HepG2 (cell line): ENCODE data around the gene MVB12A. TPM values are rescaled to one million over a fixed set of nuclear protein-coding genes. Genes with fewer than 3 reads are reported as not detected.

Experiments
- ADNP ChIP-seq: sonication (generic); formaldehyde crosslinking; IDR thresholded peaks from 2 replicates; pipeline ENCODE4 v1.4.0; 2020; ENCODE audit warnings: missing genetic modification reagents
- DR1 ChIP-seq: sonication (generic); formaldehyde crosslinking; IDR thresholded peaks from 2 replicates; pipeline ENCODE4 v1.8.0; 2021; ENCODE audit warnings: mild to moderate bottlenecking, missing genetic modification reagents, inconsistent platforms
- FOXJ3 ChIP-seq: sonication (generic); formaldehyde crosslinking; IDR thresholded peaks from 2 replicates; pipeline ENCODE4 v1.4.0; 2020; ENCODE audit warnings: missing genetic modification reagents, mild to moderate bottlenecking, borderline replicate concordance
- GTF3A ChIP-seq: sonication (generic); formaldehyde crosslinking; conservative IDR thresholded peaks from 2 replicates; pipeline ENCODE4 v1.4.0; 2020; ENCODE audit warnings: mild to moderate bottlenecking, missing genetic modification reagents
- KDM1A ChIP-seq: IDR thresholded peaks from 2 replicates; pipeline ENCODE4 v1.6.1; 2016; ENCODE audit warnings: missing compliant biosample characterization
- NBN ChIP-seq: fragments of 450-650 bp; conservative IDR thresholded peaks from 2 replicates; pipeline ENCODE4 v1.6.1; 2017
- RFXANK ChIP-seq: IDR thresholded peaks from 2 replicates; pipeline ENCODE4 v1.6.1; 2016
- RXRA ChIP-seq: sonication (generic); formaldehyde crosslinking; IDR thresholded peaks from 2 replicates; pipeline ENCODE4 v1.5.1; 2020; ENCODE audit warnings: missing genetic modification reagents
- SALL2 ChIP-seq: sonication (generic); formaldehyde crosslinking; IDR thresholded peaks from 2 replicates; pipeline ENCODE4 v1.8.1; 2023; ENCODE audit warnings: mild to moderate bottlenecking, missing genetic modification reagents, inconsistent platforms
- SIX4 ChIP-seq: sonication (generic); formaldehyde crosslinking; IDR thresholded peaks from 2 replicates; pipeline ENCODE4 v1.4.0; 2020; ENCODE audit warnings: missing genetic modification reagents
- SP5 ChIP-seq: IDR thresholded peaks from 2 replicates; pipeline ENCODE4 v1.6.1; 2016; ENCODE audit warnings: low read depth, borderline replicate concordance
- SPEN ChIP-seq: sonication (generic); formaldehyde crosslinking; IDR thresholded peaks from 2 replicates; pipeline ENCODE4 v1.5.1; 2020; ENCODE audit warnings: low read depth, mild to moderate bottlenecking, missing genetic modification reagents
- TBX3 ChIP-seq: fragments of 450-650 bp; IDR thresholded peaks from 2 replicates; pipeline ENCODE4 v1.6.1; 2017; ENCODE audit warnings: antibody characterized with exemption, mild to moderate bottlenecking, inconsistent platforms, borderline replicate concordance
- ZBTB20 ChIP-seq: sonication (generic); formaldehyde crosslinking; IDR thresholded peaks from 2 replicates; pipeline ENCODE4 v1.8.1; 2023; ENCODE audit warnings: missing genetic modification reagents, low read depth, mild to moderate bottlenecking, borderline replicate concordance
- polyA plus RNA-seq, 8 experiments: library from polyadenylated mRNA; depleted of rRNA in 3 of 8; stranded (reverse) in 7 of 8; unstranded in 1 of 8; fragments of >200 nt; fragmentation: Illumina TruSeq in 4 of 8; extraction: Trizol in 4 of 8; gene quantifications; 2 replicates each; pipeline versions ENCODE4 v1.2.1 to v1.2.3, GENCODE V29; 2011 to 2016; ENCODE audit warnings: low read depth in 4 of 8, missing spikeins in 1 of 8, mixed read lengths in 1 of 8; ENCODE audit not compliant: insufficient read depth in 1 of 8
- total RNA-seq, 5 experiments: library from RNA; depleted of rRNA; stranded (reverse); fragments of >200 nt; fragmentation: Illumina TruSeq; extraction: Trizol; gene quantifications; 2 replicates each; pipeline ENCODE4 v1.2.3, GENCODE V29; 2016; ENCODE audit warnings: low read depth in 1 of 5
- TF ChIP-seq, protein P1 (sequence below): sonication (generic); formaldehyde crosslinking; IDR thresholded peaks from 2 replicates; pipeline ENCODE4 v1.5.0; 2020; ENCODE audit warnings: mild to moderate bottlenecking, missing genetic modification reagents
- TF ChIP-seq, protein P2 (sequence below): sonication (generic); formaldehyde crosslinking; IDR thresholded peaks from 2 replicates; pipeline ENCODE4 v1.4.0; 2020; ENCODE audit warnings: missing genetic modification reagents
- TF ChIP-seq, protein P3 (sequence below): sonication (generic); formaldehyde crosslinking; IDR thresholded peaks from 2 replicates; pipeline ENCODE4 v1.9.0; 2022; ENCODE audit warnings: missing genetic modification reagents, mild to moderate bottlenecking, borderline replicate concordance
- TF ChIP-seq, protein P4 (sequence below): sonication (generic); formaldehyde crosslinking; IDR thresholded peaks from 2 replicates; pipeline ENCODE4 v1.4.0; 2020; ENCODE audit warnings: missing genetic modification reagents, borderline replicate concordance
- TF ChIP-seq, protein P5 (sequence below): sonication (generic); formaldehyde crosslinking; IDR thresholded peaks from 2 replicates; pipeline ENCODE4 v1.9.0; 2021; ENCODE audit warnings: missing genetic modification reagents, borderline replicate concordance

The MVB12A gene
- total and polyA plus RNA-seq, 2 of the 13 experiments (the other 11 are each of a cell fraction or from before 2014, with no cell fraction given) = 35.7 to 36.1 TPM

DNA sequence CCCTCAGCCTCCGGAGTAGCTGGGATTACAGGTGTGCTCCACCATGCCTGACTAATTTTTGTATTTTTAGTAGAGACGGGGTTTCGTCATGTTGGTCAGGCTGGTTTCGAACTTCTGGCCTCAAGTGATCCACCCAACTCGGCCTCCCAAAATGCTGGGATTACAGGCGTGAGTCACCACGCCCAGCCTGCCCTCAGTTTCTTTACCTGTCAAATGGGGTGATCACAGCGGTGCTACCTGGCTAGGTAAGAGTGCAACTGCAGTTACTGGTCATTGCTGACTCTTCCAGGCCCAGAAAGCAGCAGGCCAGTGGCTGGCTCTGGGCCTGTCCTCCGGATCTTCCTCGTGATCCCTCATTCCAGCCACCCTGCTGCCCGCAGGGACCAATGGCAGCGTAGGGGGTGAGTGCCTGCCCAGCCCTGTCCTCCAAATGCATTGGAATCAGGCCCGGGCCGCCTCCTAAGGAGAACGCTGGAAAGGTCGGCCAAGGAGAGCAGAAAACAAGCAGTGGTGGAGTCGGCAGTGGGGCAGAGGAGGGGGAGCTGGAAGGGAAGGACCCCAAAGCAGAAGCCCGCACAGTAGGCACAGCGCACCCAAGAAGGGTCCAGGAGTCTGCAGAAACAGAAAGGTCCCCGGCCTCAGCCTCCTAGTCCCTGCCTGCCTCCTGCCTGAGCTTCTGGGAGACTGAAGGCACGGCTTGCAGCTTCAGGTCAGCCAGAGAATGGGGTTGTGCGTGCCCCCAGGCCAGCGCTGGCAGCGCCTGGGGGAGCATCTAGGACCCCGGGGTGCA is 48.6 kb downstream of the MVB12A start (continued):
- TF ChIP-seq, protein P1, sequence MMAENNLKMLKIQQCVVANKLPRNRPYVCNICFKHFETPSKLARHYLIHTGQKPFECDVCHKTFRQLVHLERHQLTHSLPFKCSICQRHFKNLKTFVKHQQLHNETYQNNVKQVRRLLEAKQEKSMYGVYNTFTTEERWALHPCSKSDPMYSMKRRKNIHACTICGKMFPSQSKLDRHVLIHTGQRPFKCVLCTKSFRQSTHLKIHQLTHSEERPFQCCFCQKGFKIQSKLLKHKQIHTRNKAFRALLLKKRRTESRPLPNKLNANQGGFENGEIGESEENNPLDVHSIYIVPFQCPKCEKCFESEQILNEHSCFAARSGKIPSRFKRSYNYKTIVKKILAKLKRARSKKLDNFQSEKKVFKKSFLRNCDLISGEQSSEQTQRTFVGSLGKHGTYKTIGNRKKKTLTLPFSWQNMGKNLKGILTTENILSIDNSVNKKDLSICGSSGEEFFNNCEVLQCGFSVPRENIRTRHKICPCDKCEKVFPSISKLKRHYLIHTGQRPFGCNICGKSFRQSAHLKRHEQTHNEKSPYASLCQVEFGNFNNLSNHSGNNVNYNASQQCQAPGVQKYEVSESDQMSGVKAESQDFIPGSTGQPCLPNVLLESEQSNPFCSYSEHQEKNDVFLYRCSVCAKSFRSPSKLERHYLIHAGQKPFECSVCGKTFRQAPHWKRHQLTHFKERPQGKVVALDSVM (CRISPR knock-in tag) = no peak
- no peak for TF ChIP-seq FOXJ3
- TF ChIP-seq SIX4 (CRISPR knock-in tag) = no peak
- no peak for TF ChIP-seq GTF3A (CRISPR knock-in tag)
- TF ChIP-seq, protein P2, sequence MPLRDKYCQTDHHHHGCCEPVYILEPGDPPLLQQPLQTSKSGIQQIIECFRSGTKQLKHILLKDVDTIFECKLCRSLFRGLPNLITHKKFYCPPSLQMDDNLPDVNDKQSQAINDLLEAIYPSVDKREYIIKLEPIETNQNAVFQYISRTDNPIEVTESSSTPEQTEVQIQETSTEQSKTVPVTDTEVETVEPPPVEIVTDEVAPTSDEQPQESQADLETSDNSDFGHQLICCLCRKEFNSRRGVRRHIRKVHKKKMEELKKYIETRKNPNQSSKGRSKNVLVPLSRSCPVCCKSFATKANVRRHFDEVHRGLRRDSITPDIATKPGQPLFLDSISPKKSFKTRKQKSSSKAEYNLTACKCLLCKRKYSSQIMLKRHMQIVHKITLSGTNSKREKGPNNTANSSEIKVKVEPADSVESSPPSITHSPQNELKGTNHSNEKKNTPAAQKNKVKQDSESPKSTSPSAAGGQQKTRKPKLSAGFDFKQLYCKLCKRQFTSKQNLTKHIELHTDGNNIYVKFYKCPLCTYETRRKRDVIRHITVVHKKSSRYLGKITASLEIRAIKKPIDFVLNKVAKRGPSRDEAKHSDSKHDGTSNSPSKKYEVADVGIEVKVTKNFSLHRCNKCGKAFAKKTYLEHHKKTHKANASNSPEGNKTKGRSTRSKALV (CRISPR knock-in tag) = no peak
- TF ChIP-seq ADNP (CRISPR knock-in tag) = peak; percentile 44; the same call in 1 of the 2 replicates
- no peak for TF ChIP-seq DR1
- no peak for TF ChIP-seq SP5 (CRISPR knock-in tag)
- TF ChIP-seq, protein P3, sequence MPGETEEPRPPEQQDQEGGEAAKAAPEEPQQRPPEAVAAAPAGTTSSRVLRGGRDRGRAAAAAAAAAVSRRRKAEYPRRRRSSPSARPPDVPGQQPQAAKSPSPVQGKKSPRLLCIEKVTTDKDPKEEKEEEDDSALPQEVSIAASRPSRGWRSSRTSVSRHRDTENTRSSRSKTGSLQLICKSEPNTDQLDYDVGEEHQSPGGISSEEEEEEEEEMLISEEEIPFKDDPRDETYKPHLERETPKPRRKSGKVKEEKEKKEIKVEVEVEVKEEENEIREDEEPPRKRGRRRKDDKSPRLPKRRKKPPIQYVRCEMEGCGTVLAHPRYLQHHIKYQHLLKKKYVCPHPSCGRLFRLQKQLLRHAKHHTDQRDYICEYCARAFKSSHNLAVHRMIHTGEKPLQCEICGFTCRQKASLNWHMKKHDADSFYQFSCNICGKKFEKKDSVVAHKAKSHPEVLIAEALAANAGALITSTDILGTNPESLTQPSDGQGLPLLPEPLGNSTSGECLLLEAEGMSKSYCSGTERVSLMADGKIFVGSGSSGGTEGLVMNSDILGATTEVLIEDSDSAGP (CRISPR knock-in tag) = no peak; the same call in 1 of the 2 replicates
- 0 out of 2 replicates have a peak, but pooled peaks have one; percentile 18 for TF ChIP-seq RXRA (CRISPR knock-in tag)
- no peak for TF ChIP-seq SALL2 (CRISPR knock-in tag)
- TF ChIP-seq, protein P4, sequence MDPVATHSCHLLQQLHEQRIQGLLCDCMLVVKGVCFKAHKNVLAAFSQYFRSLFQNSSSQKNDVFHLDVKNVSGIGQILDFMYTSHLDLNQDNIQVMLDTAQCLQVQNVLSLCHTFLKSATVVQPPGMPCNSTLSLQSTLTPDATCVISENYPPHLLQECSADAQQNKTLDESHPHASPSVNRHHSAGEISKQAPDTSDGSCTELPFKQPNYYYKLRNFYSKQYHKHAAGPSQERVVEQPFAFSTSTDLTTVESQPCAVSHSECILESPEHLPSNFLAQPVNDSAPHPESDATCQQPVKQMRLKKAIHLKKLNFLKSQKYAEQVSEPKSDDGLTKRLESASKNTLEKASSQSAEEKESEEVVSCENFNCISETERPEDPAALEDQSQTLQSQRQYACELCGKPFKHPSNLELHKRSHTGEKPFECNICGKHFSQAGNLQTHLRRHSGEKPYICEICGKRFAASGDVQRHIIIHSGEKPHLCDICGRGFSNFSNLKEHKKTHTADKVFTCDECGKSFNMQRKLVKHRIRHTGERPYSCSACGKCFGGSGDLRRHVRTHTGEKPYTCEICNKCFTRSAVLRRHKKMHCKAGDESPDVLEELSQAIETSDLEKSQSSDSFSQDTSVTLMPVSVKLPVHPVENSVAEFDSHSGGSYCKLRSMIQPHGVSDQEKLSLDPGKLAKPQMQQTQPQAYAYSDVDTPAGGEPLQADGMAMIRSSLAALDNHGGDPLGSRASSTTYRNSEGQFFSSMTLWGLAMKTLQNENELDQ (CRISPR knock-in tag) = no peak
- TF ChIP-seq NBN = no peak
- peak; percentile 6; the same call in 1 of the 2 replicates for TF ChIP-seq ZBTB20 (CRISPR knock-in tag)
- TF ChIP-seq RFXANK = no peak
- no peak for TF ChIP-seq TBX3
- TF ChIP-seq, protein P5, sequence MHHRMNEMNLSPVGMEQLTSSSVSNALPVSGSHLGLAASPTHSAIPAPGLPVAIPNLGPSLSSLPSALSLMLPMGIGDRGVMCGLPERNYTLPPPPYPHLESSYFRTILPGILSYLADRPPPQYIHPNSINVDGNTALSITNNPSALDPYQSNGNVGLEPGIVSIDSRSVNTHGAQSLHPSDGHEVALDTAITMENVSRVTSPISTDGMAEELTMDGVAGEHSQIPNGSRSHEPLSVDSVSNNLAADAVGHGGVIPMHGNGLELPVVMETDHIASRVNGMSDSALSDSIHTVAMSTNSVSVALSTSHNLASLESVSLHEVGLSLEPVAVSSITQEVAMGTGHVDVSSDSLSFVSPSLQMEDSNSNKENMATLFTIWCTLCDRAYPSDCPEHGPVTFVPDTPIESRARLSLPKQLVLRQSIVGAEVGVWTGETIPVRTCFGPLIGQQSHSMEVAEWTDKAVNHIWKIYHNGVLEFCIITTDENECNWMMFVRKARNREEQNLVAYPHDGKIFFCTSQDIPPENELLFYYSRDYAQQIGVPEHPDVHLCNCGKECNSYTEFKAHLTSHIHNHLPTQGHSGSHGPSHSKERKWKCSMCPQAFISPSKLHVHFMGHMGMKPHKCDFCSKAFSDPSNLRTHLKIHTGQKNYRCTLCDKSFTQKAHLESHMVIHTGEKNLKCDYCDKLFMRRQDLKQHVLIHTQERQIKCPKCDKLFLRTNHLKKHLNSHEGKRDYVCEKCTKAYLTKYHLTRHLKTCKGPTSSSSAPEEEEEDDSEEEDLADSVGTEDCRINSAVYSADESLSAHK (CRISPR knock-in tag) = no peak
- TF ChIP-seq KDM1A (CRISPR knock-in tag) = 0 out of 2 replicates have a peak, but pooled peaks have one; percentile 20
- 0 out of 2 replicates have a peak, but pooled peaks have one; percentile 17 for TF ChIP-seq SPEN
